MM.1S (cell line): ENCODE measurements around the gene ACAP2.
"Not testable (repeated sequence)": the region's sequence is repeated elsewhere in the genome, so short reads cannot be mapped to it uniquely, and the experiment has no call there.

Source experiments
- DNase-seq: peaks from one replicate; pipeline ENCODE4 v3.0.0-alpha.2; 2015
- H2AFZ ChIP-seq: fragments of 300-600 bp; sonication (generic); 2 replicates; pipeline ENCODE4 v1.6.0; 2016; ENCODE audit warnings: antibody characterized with exemption, low read length
- H3F3A ChIP-seq: fragments of 300-600 bp; sonication (generic); 2 replicates; pipeline ENCODE4 v1.6.1; 2016; ENCODE audit warnings: mild to moderate bottlenecking, antibody characterized with exemption, low read length, moderate library complexity, mixed read lengths; ENCODE audit not compliant: insufficient read depth
- H3K27ac ChIP-seq: fragments of 300-600 bp; sonication (generic); 2 replicates; pipeline ENCODE4 v1.5.1; 2016; ENCODE audit warnings: mild to moderate bottlenecking, low read length
- H3K27me3 ChIP-seq: fragments of 300-600 bp; sonication (generic); replicated peaks from 2 replicates; pipeline ENCODE4 v1.6.0; 2016; ENCODE audit warnings: low read length; ENCODE audit not compliant: insufficient read depth
- H3K36me3 ChIP-seq: fragments of 300-600 bp; sonication (generic); replicated peaks from 2 replicates; pipeline ENCODE4 v1.6.1; 2016; ENCODE audit warnings: mild to moderate bottlenecking, low read length, mixed read lengths; ENCODE audit not compliant: insufficient read depth
- H3K4me1 ChIP-seq: fragments of 300-600 bp; sonication (generic); 2 replicates; pipeline ENCODE4 v1.6.1; 2016; ENCODE audit warnings: low read length, mixed read lengths
- H3K4me2 ChIP-seq: fragments of 300-600 bp; sonication (generic); 2 replicates; pipeline ENCODE4 v1.6.0; 2016; ENCODE audit warnings: low read depth, low read length
- H3K4me3 ChIP-seq: fragments of 300-600 bp; sonication (generic); 2 replicates; pipeline ENCODE4 v1.5.1; 2016; ENCODE audit warnings: low read length, mixed read lengths
- H3K79me2 ChIP-seq: fragments of 300-600 bp; sonication (generic); 2 replicates; pipeline ENCODE4 v1.6.1; 2016; ENCODE audit warnings: mixed run types, low read length, mixed read lengths
- H3K9ac ChIP-seq: fragments of 300-600 bp; sonication (generic); 2 replicates; pipeline ENCODE4 v1.6.1; 2016; ENCODE audit warnings: low read length, mixed read lengths
- H3K9me2 ChIP-seq: fragments of 300-600 bp; sonication (generic); replicated peaks from 2 replicates; pipeline ENCODE4 v1.6.1; 2016; ENCODE audit warnings: mild to moderate bottlenecking, low read length, mixed read lengths; ENCODE audit not compliant: insufficient read depth
- H3K9me3 ChIP-seq: fragments of 300-600 bp; sonication (generic); replicated peaks from 2 replicates; pipeline ENCODE4 v1.6.1; 2016; ENCODE audit warnings: mild to moderate bottlenecking, low read length, mixed read lengths; ENCODE audit not compliant: insufficient read depth
- H4K20me1 ChIP-seq: fragments of 300-600 bp; sonication (generic); 2 replicates; pipeline ENCODE4 v1.6.1; 2016; ENCODE audit warnings: mild to moderate bottlenecking, low read length, moderate library complexity, mixed read lengths; ENCODE audit not compliant: insufficient read depth
- EZH2 ChIP-seq: fragments of 300-600 bp; sonication (generic); optimal IDR thresholded peaks from 2 replicates; pipeline ENCODE3; 2017; ENCODE audit warnings: low read depth, mild to moderate bottlenecking, antibody characterized with exemption, low read length, mixed read lengths
- EZH2phosphoT487 ChIP-seq: fragments of 300-600 bp; sonication (generic); IDR thresholded peaks from 2 replicates; pipeline ENCODE4 v1.6.1; 2018; ENCODE audit warnings: antibody characterized with exemption, low read length
- TF ChIP-seq, protein P1 (sequence below): fragments of 300-600 bp; sonication (generic); IDR thresholded peaks from 2 replicates; pipeline ENCODE4 v1.5.1; 2016; ENCODE audit warnings: antibody characterized with exemption, low read length, mixed read lengths

Gene ACAP2, protein sequence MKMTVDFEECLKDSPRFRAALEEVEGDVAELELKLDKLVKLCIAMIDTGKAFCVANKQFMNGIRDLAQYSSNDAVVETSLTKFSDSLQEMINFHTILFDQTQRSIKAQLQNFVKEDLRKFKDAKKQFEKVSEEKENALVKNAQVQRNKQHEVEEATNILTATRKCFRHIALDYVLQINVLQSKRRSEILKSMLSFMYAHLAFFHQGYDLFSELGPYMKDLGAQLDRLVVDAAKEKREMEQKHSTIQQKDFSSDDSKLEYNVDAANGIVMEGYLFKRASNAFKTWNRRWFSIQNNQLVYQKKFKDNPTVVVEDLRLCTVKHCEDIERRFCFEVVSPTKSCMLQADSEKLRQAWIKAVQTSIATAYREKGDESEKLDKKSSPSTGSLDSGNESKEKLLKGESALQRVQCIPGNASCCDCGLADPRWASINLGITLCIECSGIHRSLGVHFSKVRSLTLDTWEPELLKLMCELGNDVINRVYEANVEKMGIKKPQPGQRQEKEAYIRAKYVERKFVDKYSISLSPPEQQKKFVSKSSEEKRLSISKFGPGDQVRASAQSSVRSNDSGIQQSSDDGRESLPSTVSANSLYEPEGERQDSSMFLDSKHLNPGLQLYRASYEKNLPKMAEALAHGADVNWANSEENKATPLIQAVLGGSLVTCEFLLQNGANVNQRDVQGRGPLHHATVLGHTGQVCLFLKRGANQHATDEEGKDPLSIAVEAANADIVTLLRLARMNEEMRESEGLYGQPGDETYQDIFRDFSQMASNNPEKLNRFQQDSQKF

DNA sequence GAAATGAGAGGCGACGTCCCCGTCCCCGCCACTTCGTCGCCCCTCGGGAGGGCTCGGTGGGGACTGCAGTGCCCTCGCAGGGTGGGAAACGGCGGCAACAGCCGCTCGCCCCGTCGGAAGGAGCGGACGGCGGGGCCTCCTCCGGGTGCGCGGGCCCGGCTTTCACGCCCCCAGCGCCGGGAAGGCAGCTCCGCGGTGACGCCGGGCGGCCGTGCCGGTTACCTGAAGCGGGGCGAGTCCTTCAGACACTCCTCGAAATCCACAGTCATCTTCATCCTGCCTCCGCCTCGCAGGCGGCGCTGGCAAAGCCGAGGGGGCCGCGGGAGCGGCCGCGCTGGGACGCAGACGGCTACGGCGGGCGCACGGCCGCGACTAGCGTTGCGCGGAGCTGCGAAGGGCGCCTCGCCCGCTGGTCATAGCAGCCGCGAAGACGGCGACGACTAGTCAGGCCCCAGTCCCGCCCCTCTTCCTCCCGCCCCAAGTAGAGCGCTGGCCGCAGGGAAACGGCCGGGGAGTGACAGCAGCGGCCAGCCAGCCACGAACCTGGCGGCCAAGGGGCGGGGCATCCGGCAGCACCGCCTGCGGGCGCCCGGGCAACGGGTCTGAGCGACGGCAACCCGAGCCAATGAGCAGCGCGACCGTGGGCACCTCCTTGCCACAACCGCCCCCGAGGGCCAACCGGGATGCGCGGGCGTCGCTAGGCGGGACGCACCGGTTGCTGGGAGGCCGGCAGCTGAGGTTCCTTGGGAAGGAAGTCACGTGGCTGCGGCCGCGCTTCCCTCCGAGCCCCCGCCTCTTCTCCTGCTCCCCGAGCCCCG lies at the start of gene ACAP2:
Gene ACAP2 (minus strand): TSS at position 448 of the 818 bp plus-strand sequence. CDS start 173 bp downstream, at position 275.
- Histone ChIP-seq H3K9me3 (no peaks in the 10 kb centered on the region), H3K4me2 (peak within 1 kb of the TSS; percentile 88), H3K9ac (peak within 1 kb of the TSS; percentile 81), H3K27me3 (no peaks in the 10 kb centered on the region), H3K9me2 (no peaks in the 10 kb centered on the region), H3K36me3 (no peaks in the 10 kb centered on the region), H4K20me1 (no peaks in the 10 kb centered on the region), H3K4me1 (peaks cover 28% of the 10 kb centered on the region), H3K79me2 (peaks cover 49% of the 10 kb centered on the region), H3K27ac (peak within 1 kb of the TSS; percentile 81), H2AFZ (peak within 1 kb of the TSS; percentile 95), H3K4me3 (peak within 1 kb of the TSS; percentile 89), H3F3A (peaks cover 24% of the 10 kb centered on the region)
- TF ChIP-seq, protein P1, sequence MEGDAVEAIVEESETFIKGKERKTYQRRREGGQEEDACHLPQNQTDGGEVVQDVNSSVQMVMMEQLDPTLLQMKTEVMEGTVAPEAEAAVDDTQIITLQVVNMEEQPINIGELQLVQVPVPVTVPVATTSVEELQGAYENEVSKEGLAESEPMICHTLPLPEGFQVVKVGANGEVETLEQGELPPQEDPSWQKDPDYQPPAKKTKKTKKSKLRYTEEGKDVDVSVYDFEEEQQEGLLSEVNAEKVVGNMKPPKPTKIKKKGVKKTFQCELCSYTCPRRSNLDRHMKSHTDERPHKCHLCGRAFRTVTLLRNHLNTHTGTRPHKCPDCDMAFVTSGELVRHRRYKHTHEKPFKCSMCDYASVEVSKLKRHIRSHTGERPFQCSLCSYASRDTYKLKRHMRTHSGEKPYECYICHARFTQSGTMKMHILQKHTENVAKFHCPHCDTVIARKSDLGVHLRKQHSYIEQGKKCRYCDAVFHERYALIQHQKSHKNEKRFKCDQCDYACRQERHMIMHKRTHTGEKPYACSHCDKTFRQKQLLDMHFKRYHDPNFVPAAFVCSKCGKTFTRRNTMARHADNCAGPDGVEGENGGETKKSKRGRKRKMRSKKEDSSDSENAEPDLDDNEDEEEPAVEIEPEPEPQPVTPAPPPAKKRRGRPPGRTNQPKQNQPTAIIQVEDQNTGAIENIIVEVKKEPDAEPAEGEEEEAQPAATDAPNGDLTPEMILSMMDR: no peak; the same call in 1 of the 2 replicates
- TF ChIP-seq EZH2phosphoT487 (no peak), EZH2 (no peak)
- DNase-seq: peak; percentile 100

DNA sequence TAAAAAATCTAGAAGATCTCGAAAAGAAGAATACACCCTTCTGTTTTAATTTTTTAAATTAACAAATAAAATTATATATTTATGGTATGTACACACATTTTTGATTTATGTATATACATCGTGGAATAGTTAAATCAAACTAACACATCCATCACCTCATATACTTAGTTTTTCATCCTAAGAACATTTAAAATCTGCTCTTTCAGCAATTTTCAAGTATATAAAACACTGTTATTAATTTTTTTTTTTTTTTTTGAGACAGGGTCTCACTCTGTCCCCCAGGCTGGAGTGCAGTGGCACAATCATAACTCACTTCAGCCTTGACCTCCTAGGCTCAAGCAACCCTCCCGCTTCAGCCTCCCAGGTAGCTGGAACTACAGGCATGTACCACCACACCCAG lies 32.8 kb upstream of the ACAP2 start:
- Histone ChIP-seq H3K9me3 (no peaks in the 10 kb centered on the region), H3K79me2 (no peaks in the 10 kb centered on the region), H3K36me3 (no peaks in the 10 kb centered on the region), H4K20me1 (no peaks in the 10 kb centered on the region), H3K9ac (no peak overlapping the region), H2AFZ (no peak overlapping the region), H3K27me3 (no peaks in the 10 kb centered on the region), H3K27ac (no peak overlapping the region), H3K4me2 (no peak overlapping the region), H3K4me1 (no peaks in the 10 kb centered on the region), H3K9me2 (no peaks in the 10 kb centered on the region), H3F3A (no peaks in the 10 kb centered on the region), H3K4me3 (no peak overlapping the region)
- no peak for DNase-seq
- TF ChIP-seq, protein P1: no peak
- no peak for TF ChIP-seq EZH2
- no peak for TF ChIP-seq EZH2phosphoT487

DNA sequence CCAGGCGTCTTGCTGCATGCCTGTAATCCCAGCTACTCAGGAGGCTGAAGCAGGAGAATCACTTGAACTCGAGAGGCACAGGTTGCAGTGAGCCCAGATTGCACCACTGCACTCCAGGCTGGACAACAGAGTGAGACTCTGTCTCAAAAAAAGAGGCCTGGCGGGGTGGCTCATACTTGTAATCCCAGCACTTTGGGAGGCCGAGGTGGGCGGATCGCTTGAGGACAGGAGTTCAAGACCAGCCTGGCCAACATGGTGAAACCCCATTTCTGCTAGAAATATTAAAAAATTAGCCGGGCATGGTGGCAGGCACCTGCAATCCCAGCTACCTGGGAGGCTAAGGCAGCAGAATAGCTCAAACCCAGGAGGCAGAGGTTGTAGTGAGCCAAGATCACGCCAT lies 32.3 kb upstream of the ACAP2 start:
- not testable (repeated sequence) for H3K9me3 ChIP-seq, DNase-seq, H4K20me1 ChIP-seq, H2AFZ ChIP-seq, H3K9ac ChIP-seq, H3K4me2 ChIP-seq, H3K27me3 ChIP-seq, H3K4me1 ChIP-seq, H3K79me2 ChIP-seq, H3K36me3 ChIP-seq, H3K4me3 ChIP-seq, H3K27ac ChIP-seq, H3F3A ChIP-seq, H3K9me2 ChIP-seq
